Panc1 (cell line): Measurements from ENCODE around the gene KLF14. TPM values are rescaled to one million over a fixed set of nuclear protein-coding genes. Genes with fewer than 3 reads are reported as not detected.

Experiments
- ATAC-seq: fragments of 200-7000 bp; cut with Tn5 transposase; 2 replicates; pipeline ENCODE4 v1.9.1; 2020; ENCODE audit warnings: mild to moderate bottlenecking, moderate library complexity
- BruUV-seq: library from RNA; stranded (reverse); fragments of 400-500 nt; replicated peaks from 2 replicates; lab custom pipeline; 2021; lab: Mats Ljungman, UMichigan
- CTCF ChIA-PET: fragments of 300-600 bp; sonication (Branson Sonifier 250); formaldehyde crosslinking; loops from one replicate; lab custom pipeline; 2022; ENCODE audit warnings: antibody characterized with exemption; lab: Charles Lee
- POLR2A ChIA-PET: fragments of 300-600 bp; sonication (Branson Sonifier 250); formaldehyde crosslinking; loops from one replicate; lab custom pipeline; 2022; ENCODE audit warnings: antibody characterized with exemption; lab: Charles Lee
- DNase-seq: peaks from one replicate; pipeline ENCODE4 v3.0.0-alpha.2; 2010; ENCODE audit warnings: low read depth, low spot score
- H3K27ac ChIP-seq: 2 replicates; pipeline ENCODE4 v1.5.1; 2011; ENCODE audit warnings: mild to moderate bottlenecking, low read length, inconsistent platforms
- H3K27me3 ChIP-seq: fragments of 200-500 bp; sonication (Bioruptor generic); 2 replicates; pipeline ENCODE4 v1.6.0; 2014; ENCODE audit warnings: low read length, inconsistent platforms; ENCODE audit not compliant: control insufficient read depth, insufficient read depth
- H3K36me3 ChIP-seq: fragments of 200-500 bp; sonication (Bioruptor generic); 2 replicates; pipeline ENCODE4 v1.5.1; 2014; ENCODE audit warnings: inconsistent platforms, mild to moderate bottlenecking, low read length, moderate library complexity; ENCODE audit not compliant: control insufficient read depth, insufficient read depth
- H3K4me1 ChIP-seq: 2 replicates; pipeline ENCODE4 v1.5.1; 2011; ENCODE audit warnings: inconsistent platforms, mild to moderate bottlenecking, low read length, moderate library complexity; ENCODE audit not compliant: control insufficient read depth, insufficient read depth
- H3K4me3 ChIP-seq, 2 experiments: 2 replicates each; pipeline ENCODE4 v1.5.1; 2011 to 2012; ENCODE audit warnings: low read depth in 2 of 2, low read length in 2 of 2, mild to moderate bottlenecking in 2 of 2, inconsistent platforms in 1 of 2, moderate library complexity in 1 of 2
- H3K9me3 ChIP-seq: fragments of 200-500 bp; sonication (Bioruptor generic); 2 replicates; pipeline ENCODE4 v1.5.1; 2014; ENCODE audit warnings: low read depth, mild to moderate bottlenecking, inconsistent platforms, low read length, moderate library complexity; ENCODE audit not compliant: control insufficient read depth, insufficient read depth
- CTCF ChIP-seq: fragments of 450-650 bp; IDR thresholded peaks from 2 replicates; pipeline ENCODE4 v1.5.1; 2017; ENCODE audit warnings: mild to moderate bottlenecking
- POLR2AphosphoS5 ChIP-seq: IDR thresholded peaks from 2 replicates; pipeline ENCODE4 v1.6.1; 2012; ENCODE audit warnings: mild to moderate bottlenecking, low read depth, low read length, moderate library complexity
- SIN3A ChIP-seq: IDR thresholded peaks from 2 replicates; pipeline ENCODE4 v1.6.1; 2012; ENCODE audit warnings: low read depth, mild to moderate bottlenecking, low read length, moderate library complexity, borderline replicate concordance; ENCODE audit not compliant: insufficient read depth
- TCF7L2 ChIP-seq: IDR thresholded peaks from 2 replicates; pipeline ENCODE4 v1.6.1; 2011; ENCODE audit warnings: mild to moderate bottlenecking, low read depth, low read length, inconsistent platforms
- in situ Hi-C: cut with HindIII; loops from 2 replicates; pipeline ENCODE4 v1.10.0; 2016; ENCODE audit warnings: low sequenced_read_pairs, low pct_unique_long_range_greater_than_20kb
- intact Hi-C: fragments of 100-400 bp; cut with micrococcal nuclease; formaldehyde crosslinking; loops from one replicate; pipeline ENCODE4 v1.10.0; 2022; ENCODE audit not compliant: unreplicated experiment
- total RNA-seq: library from RNA; stranded (reverse); gene quantifications from one replicate; pipeline ENCODE4 v1.2.1, GENCODE V29; 2021; ENCODE audit not compliant: unreplicated experiment
- TF ChIP-seq, protein P1 (sequence below), 2 experiments: IDR thresholded peaks; 2 replicates each; pipeline ENCODE4 v1.6.1; 2011 to 2012; ENCODE audit warnings: low read depth in 2 of 2, control low read depth in 1 of 2, low read length in 1 of 2, mild to moderate bottlenecking in 1 of 2, moderate library complexity in 1 of 2; ENCODE audit not compliant: insufficient read depth in 1 of 2

Gene KLF14
- total RNA-seq, 1 experiment from 2014 or later: 0.39 TPM

DNA sequence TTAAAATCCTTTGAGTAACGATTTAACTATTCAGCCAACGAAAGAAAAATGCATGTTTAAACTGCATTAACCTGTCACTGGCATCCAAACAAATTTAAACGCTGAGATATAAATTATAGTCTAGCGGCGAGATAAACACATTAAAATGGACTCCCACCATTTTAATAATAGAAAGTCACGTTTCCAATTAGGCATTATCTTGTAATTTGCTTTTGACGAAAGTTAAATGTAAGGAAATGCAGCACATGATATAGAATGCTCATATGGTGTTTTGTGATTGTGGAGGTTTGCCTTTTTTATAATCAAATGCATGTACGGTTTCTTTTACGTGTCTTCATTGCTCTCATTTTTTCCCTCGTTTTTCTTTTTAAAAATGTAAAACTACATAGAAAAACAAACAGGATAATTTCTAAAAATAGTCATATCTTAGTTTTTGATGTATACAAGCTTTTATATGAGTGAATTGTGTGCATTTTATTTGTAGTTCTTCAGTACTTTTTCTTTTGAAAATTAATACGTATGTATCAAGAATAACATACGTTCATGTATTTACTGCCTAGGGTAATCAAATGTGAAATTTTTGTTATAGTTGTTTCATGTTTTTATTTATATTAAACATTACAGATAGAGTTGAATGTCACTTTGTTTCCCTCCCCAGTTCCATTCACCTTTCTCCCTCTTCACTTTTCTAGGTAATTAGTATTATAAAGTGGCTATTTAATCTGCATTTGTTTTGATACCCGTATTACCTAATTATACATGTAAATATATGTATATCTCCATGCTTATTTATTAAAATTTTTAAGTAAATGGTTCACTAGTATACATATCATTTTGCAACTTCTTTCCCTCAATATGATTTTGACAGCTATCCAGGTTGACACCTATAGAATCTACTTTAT lies 1.1 kb upstream of the KLF14 start:
- no peak for ATAC-seq
- TF ChIP-seq POLR2AphosphoS5 (no peak), SIN3A (no peak)
- TF ChIP-seq, protein P1, sequence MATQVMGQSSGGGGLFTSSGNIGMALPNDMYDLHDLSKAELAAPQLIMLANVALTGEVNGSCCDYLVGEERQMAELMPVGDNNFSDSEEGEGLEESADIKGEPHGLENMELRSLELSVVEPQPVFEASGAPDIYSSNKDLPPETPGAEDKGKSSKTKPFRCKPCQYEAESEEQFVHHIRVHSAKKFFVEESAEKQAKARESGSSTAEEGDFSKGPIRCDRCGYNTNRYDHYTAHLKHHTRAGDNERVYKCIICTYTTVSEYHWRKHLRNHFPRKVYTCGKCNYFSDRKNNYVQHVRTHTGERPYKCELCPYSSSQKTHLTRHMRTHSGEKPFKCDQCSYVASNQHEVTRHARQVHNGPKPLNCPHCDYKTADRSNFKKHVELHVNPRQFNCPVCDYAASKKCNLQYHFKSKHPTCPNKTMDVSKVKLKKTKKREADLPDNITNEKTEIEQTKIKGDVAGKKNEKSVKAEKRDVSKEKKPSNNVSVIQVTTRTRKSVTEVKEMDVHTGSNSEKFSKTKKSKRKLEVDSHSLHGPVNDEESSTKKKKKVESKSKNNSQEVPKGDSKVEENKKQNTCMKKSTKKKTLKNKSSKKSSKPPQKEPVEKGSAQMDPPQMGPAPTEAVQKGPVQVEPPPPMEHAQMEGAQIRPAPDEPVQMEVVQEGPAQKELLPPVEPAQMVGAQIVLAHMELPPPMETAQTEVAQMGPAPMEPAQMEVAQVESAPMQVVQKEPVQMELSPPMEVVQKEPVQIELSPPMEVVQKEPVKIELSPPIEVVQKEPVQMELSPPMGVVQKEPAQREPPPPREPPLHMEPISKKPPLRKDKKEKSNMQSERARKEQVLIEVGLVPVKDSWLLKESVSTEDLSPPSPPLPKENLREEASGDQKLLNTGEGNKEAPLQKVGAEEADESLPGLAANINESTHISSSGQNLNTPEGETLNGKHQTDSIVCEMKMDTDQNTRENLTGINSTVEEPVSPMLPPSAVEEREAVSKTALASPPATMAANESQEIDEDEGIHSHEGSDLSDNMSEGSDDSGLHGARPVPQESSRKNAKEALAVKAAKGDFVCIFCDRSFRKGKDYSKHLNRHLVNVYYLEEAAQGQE (IDR thresholded peaks at IDR 0.05; ENCODE audit: insufficient read depth in 1 of 2, low read depth in 2 of 2, low read length in 1 of 2): no peak

DNA sequence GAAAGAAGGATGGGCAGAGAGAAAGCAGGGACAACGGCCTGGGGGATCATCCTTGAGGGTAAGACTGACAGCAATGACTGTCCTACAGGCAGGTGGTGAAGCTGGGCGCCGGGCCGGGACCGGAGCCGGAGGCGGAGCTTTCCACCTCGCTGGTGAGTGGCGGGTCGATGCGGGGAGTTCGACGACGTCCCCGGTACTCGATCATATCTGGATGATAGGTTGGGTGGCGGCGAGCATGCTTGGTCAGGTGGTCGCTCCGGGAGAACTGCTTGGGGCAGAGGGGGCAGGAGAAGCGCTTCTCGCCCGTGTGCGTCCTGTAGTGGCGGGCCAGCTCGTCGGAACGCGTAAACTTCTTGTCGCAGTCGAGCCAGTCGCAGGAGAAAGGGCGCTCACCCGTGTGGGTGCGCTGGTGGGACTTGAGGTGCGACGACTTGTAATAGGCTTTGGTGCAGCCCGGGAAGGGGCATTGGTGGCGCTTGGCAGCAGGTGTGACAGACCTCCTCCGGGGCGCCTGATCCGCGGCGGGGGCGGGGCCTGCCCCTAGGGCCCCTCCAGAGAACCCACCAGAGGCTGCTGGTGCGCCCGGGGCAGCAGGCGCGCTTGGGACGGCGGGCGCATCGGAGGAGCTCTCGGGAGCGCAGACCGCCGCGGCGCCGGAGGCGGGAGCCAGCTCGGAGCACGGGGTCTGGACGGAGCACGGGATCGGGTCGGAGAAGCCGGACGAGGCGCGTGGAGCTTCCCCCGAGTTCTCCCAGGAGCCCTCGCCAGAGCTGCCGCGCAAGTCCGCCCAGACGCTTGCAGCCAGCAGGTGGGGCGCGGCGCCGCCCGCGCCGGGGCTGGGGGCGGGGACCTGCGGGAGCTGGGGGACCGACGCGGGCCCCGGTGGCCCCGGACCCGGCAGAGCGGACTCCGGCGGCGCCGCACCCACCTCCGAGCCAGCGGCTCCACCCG lies 752 bp downstream of the KLF14 start:
- Histone ChIP-seq H3K4me1 (peaks cover 3% of the 10 kb centered on the region; the same call in 1 of the 2 replicates), H3K9me3 (no peaks in the 10 kb centered on the region), H3K4me3 (peak overlapping the region; percentile 40 to 56), H3K27me3 (peaks cover 39% of the 10 kb centered on the region), H3K27ac (no peak overlapping the region), H3K36me3 (no peaks in the 10 kb centered on the region)
- intact Hi-C loops (loop anchor here (10.0 kb wide), 1 partner anchor 102 kb away; no protein-coding TSS in a partner anchor), in situ Hi-C loops (no loop called here)
- POLR2A ChIA-PET: no interaction called here
- DNase-seq (no peak), ATAC-seq (peak; percentile 91)
- no TSS peak for BruUV-seq
- TF ChIP-seq CTCF (peak; percentile 73), TCF7L2 (no peak)
- CTCF ChIA-PET: interaction anchor here (0.7 to 1.0 kb wide), 3 partner anchors 23 to 25 kb away, joined by 4 to 6 read pairs (median 5); no protein-coding TSS in a partner anchor

More for the DNA sequence above, 1.1 kb upstream of the KLF14 start:
- no peaks in the 10 kb centered on the region for H3K9me3 ChIP-seq
- in situ Hi-C loops: no loop called here
- ChIA-PET CTCF (no interaction called here), POLR2A (no interaction called here)
- H3K4me3 ChIP-seq: peak overlapping the region; percentile 56 to 63
- H3K36me3 ChIP-seq: no peaks in the 10 kb centered on the region
- BruUV-seq: no TSS peak
- intact Hi-C loops: loop anchor here (10.0 kb wide), 1 partner anchor 100 kb away; no protein-coding TSS in a partner anchor
- peaks cover 49% of the 10 kb centered on the region for H3K27me3 ChIP-seq
- no peak overlapping the region for H3K27ac ChIP-seq
- no peak for DNase-seq
- peaks cover 3% of the 10 kb centered on the region; the same call in 1 of the 2 replicates for H3K4me1 ChIP-seq
